Naive thymus-derived CD8-positive, alpha-beta T cell (primary cell): ENCODE data around the gene CHN2. TPM values are rescaled to one million over a fixed set of nuclear protein-coding genes. Genes with fewer than 3 reads are reported as not detected.

Experiments
- ATAC-seq, 2 donors: fragments of 150-1000 bp; cut with Tn5 transposase in 1 of 2; sonication (Bioruptor Pico), chemical (Tn5 transposase) in 1 of 2; 1 replicate in 1 of 2; 2 replicates in 1 of 2; pipeline ENCODE4 v1.10.0; 2021; ENCODE audit warnings: mild to moderate bottlenecking in 2 of 2, moderate library complexity in 2 of 2
- POLR2A ChIA-PET: fragments of 350-600 bp; sonication (Branson Sonifier 250); formaldehyde crosslinking; loops from one replicate; lab custom pipeline; 2021; ENCODE audit warnings: antibody characterized with exemption; lab: Charles Lee
- DNase-seq, 10 donors: peaks; one replicate each; pipeline versions ENCODE4 v3.0.0 to v3.0.0-alpha.2; 2020 to 2022
- H3K27ac Mint-ChIP-seq, 10 donors: one replicate each; pipeline ENCODE4 v1.8.0; 2020 to 2022; ENCODE audit warnings: mild to moderate bottlenecking in 10 of 10, mixed read lengths in 10 of 10, moderate library complexity in 4 of 10, inconsistent platforms in 1 of 10
- H3K27me3 Mint-ChIP-seq, 5 donors: one replicate each; pipeline ENCODE4 v1.8.0; 2021 to 2022; ENCODE audit warnings: mixed read lengths in 5 of 5
- H3K36me3 Mint-ChIP-seq, 3 donors: one replicate each; pipeline ENCODE4 v1.8.0; 2020 to 2022; ENCODE audit warnings: mixed read lengths in 3 of 3, mild to moderate bottlenecking in 2 of 3, inconsistent platforms in 1 of 3
- H3K4me1 Mint-ChIP-seq, 4 donors: one replicate each; pipeline ENCODE4 v1.8.0; 2021 to 2022; ENCODE audit warnings: mixed read lengths in 4 of 4
- H3K4me3 Mint-ChIP-seq, 10 donors: one replicate each; pipeline ENCODE4 v1.8.0; 2020 to 2022; ENCODE audit warnings: mild to moderate bottlenecking in 10 of 10, mixed read lengths in 10 of 10, moderate library complexity in 6 of 10, inconsistent platforms in 1 of 10
- H3K9me3 Mint-ChIP-seq, 9 donors: one replicate each; pipeline ENCODE4 v1.8.0; 2020 to 2022; ENCODE audit warnings: mixed read lengths in 9 of 9, mild to moderate bottlenecking in 3 of 9, inconsistent platforms in 1 of 9, moderate library complexity in 1 of 9
- polyA plus RNA-seq, 3 donors: library from polyadenylated mRNA; unstranded; fragments of 300-500 nt; fragmentation: Illumina TruSeq; gene quantifications; one replicate each; pipeline ENCODE4 v1.2.3, GENCODE V29; 2021
- total RNA-seq, 8 experiments: library from RNA in 2 of 8; stranded (reverse) in 2 of 8; gene quantifications; one replicate each; pipeline ENCODE4 v1.2.3 and lab custom pipeline; 2021 to 2026

Gene CHN2
- total and polyA plus RNA-seq, 5 experiments from 2014 or later: 0.90 to 11.1 (median 1.5) TPM

GRCh38 chr7:29424295-29424983 is 229.9 kb downstream of the CHN2 start:
- no peaks in the 10 kb centered on the region for H3K4me1 Mint-ChIP-seq

GRCh38 chr7:29424984-29425309 is 230.4 kb downstream of the CHN2 start:
- Mint-ChIP-seq H3K9me3 (no peaks in the 10 kb centered on the region), H3K4me3 (no peak overlapping the region), H3K4me1 (no peaks in the 10 kb centered on the region), H3K27ac (no peak overlapping the region), H3K27me3 (peaks cover 0 to 4% (median 0%) of the 10 kb centered on the region in 5 donors), H3K36me3 (no peaks in the 10 kb centered on the region)
- POLR2A ChIA-PET: no interaction called here
- no peak for DNase-seq
- no peak for ATAC-seq

More at GRCh38 chr7:29424295-29424983, 229.9 kb downstream of the CHN2 start:
- H3K9me3 Mint-ChIP-seq: no peaks in the 10 kb centered on the region
- no peak for ATAC-seq
- DNase-seq: no peak
- no peak overlapping the region for H3K27ac Mint-ChIP-seq
- no peaks in the 10 kb centered on the region for H3K36me3 Mint-ChIP-seq
- no peak overlapping the region for H3K4me3 Mint-ChIP-seq
- H3K27me3 Mint-ChIP-seq: peaks cover 0 to 4% (median 0%) of the 10 kb centered on the region in 5 donors
- POLR2A ChIA-PET: no interaction called here

- no peak for DNase-seq
- Mint-ChIP-seq H3K36me3 (no peaks in the 10 kb centered on the region), H3K4me3 (no peak overlapping the region), H3K27ac (no peak overlapping the region), H3K4me1 (no peaks in the 10 kb centered on the region), H3K9me3 (no peaks in the 10 kb centered on the region), H3K27me3 (peaks cover 0 to 4% (median 0%) of the 10 kb centered on the region in 5 donors)
- POLR2A ChIA-PET: no interaction called here
- no peak for ATAC-seq
These were observed 232.0 kb downstream of the CHN2 start for GRCh38 chr7:29426587-29426986.

- H3K27ac Mint-ChIP-seq: no peak overlapping the region
- no peak for DNase-seq
- POLR2A ChIA-PET: no interaction called here
These were observed 234.8 kb downstream of the CHN2 start for GRCh38 chr7:29429401-29429800.

GRCh38 chr7:29430279-29430949 is 235.8 kb downstream of the CHN2 start:
- no peaks in the 10 kb centered on the region for H3K4me1 Mint-ChIP-seq
- H3K27ac Mint-ChIP-seq: peak overlapping the region in 1 of 10 donors; percentile 53
- H3K27me3 Mint-ChIP-seq: peaks cover 0 to 1% (median 0%) of the 10 kb centered on the region in 5 donors
- H3K36me3 Mint-ChIP-seq: no peaks in the 10 kb centered on the region
- H3K4me3 Mint-ChIP-seq: no peak overlapping the region
- POLR2A ChIA-PET: no interaction called here
- ATAC-seq: no peak
- no peaks in the 10 kb centered on the region for H3K9me3 Mint-ChIP-seq
- DNase-seq: no peak

More at GRCh38 chr7:29429401-29429800, 234.8 kb downstream of the CHN2 start:
- Mint-ChIP-seq H3K36me3 (no peaks in the 10 kb centered on the region), H3K9me3 (no peaks in the 10 kb centered on the region), H3K27me3 (peaks cover 0 to 1% (median 0%) of the 10 kb centered on the region in 5 donors), H3K4me3 (no peak overlapping the region), H3K4me1 (no peaks in the 10 kb centered on the region)
- no peak for ATAC-seq

- no peak overlapping the region for H3K27ac Mint-ChIP-seq
- ATAC-seq (no peak), DNase-seq (no peak)
- peaks cover 0 to 1% (median 0%) of the 10 kb centered on the region in 5 donors for H3K27me3 Mint-ChIP-seq
- no peak overlapping the region for H3K4me3 Mint-ChIP-seq
- no peaks in the 10 kb centered on the region for H3K36me3 Mint-ChIP-seq
- H3K9me3 Mint-ChIP-seq: no peaks in the 10 kb centered on the region
- POLR2A ChIA-PET: no interaction called here
- no peaks in the 10 kb centered on the region for H3K4me1 Mint-ChIP-seq
These were observed 237.1 kb downstream of the CHN2 start for GRCh38 chr7:29431686-29432085.

- no peaks in the 10 kb centered on the region for H3K36me3 Mint-ChIP-seq
- ATAC-seq (no peak), DNase-seq (no peak)
- no peak overlapping the region for H3K27ac Mint-ChIP-seq
- no peaks in the 10 kb centered on the region for H3K4me1 Mint-ChIP-seq
- no peaks in the 10 kb centered on the region for H3K9me3 Mint-ChIP-seq
- H3K4me3 Mint-ChIP-seq: no peak overlapping the region
- POLR2A ChIA-PET: no interaction called here
- H3K27me3 Mint-ChIP-seq: peaks cover 0 to 1% (median 0%) of the 10 kb centered on the region in 5 donors
These were observed 238.1 kb downstream of the CHN2 start for GRCh38 chr7:29432721-29433120.

GRCh38 chr7:29434380-29434768 is 239.8 kb downstream of the CHN2 start:
- Mint-ChIP-seq H3K9me3 (no peaks in the 10 kb centered on the region), H3K36me3 (no peaks in the 10 kb centered on the region), H3K4me1 (no peaks in the 10 kb centered on the region), H3K27ac (no peak overlapping the region), H3K27me3 (peaks cover 0 to 1% (median 0%) of the 10 kb centered on the region in 5 donors), H3K4me3 (no peak overlapping the region)
- DNase-seq (no peak), ATAC-seq (no peak)
- POLR2A ChIA-PET: no interaction called here

GRCh38 chr7:29435167-29435566 is 240.6 kb downstream of the CHN2 start:
- Mint-ChIP-seq H3K4me3 (no peak overlapping the region), H3K36me3 (no peaks in the 10 kb centered on the region), H3K27ac (no peak overlapping the region), H3K27me3 (peaks cover 0 to 1% (median 0%) of the 10 kb centered on the region in 5 donors), H3K4me1 (no peaks in the 10 kb centered on the region), H3K9me3 (no peaks in the 10 kb centered on the region)
- DNase-seq (no peak), ATAC-seq (no peak)
- POLR2A ChIA-PET: no interaction called here

GRCh38 chr7:29435902-29436301 is 241.3 kb downstream of the CHN2 start:
- Mint-ChIP-seq H3K27ac (no peak overlapping the region), H3K4me3 (no peak overlapping the region), H3K4me1 (no peaks in the 10 kb centered on the region), H3K36me3 (no peaks in the 10 kb centered on the region), H3K9me3 (no peaks in the 10 kb centered on the region), H3K27me3 (peaks cover 0 to 1% (median 0%) of the 10 kb centered on the region in 5 donors)
- POLR2A ChIA-PET: no interaction called here
- DNase-seq: no peak
- ATAC-seq: no peak

- H3K4me1 Mint-ChIP-seq: no peaks in the 10 kb centered on the region
- H3K9me3 Mint-ChIP-seq: no peaks in the 10 kb centered on the region
- no peak overlapping the region for H3K27ac Mint-ChIP-seq
- peaks cover 0 to 5% (median 0%) of the 10 kb centered on the region in 5 donors for H3K27me3 Mint-ChIP-seq
- H3K4me3 Mint-ChIP-seq: no peak overlapping the region
- DNase-seq (no peak), ATAC-seq (no peak)
- no peaks in the 10 kb centered on the region for H3K36me3 Mint-ChIP-seq
- POLR2A ChIA-PET: no interaction called here
These were observed 247.6 kb downstream of the CHN2 start for GRCh38 chr7:29442146-29442545.

- Mint-ChIP-seq H3K36me3 (no peaks in the 10 kb centered on the region), H3K27ac (no peak overlapping the region), H3K9me3 (no peaks in the 10 kb centered on the region), H3K27me3 (peaks cover 0 to 5% (median 0%) of the 10 kb centered on the region in 5 donors), H3K4me1 (no peaks in the 10 kb centered on the region), H3K4me3 (no peak overlapping the region)
- POLR2A ChIA-PET: no interaction called here
- no peak for DNase-seq
- no peak for ATAC-seq
These were observed 249.0 kb downstream of the CHN2 start for GRCh38 chr7:29443552-29443951.

GRCh38 chr7:29444267-29444666 is 249.7 kb downstream of the CHN2 start:
- Mint-ChIP-seq H3K4me3 (no peak overlapping the region), H3K4me1 (no peaks in the 10 kb centered on the region), H3K27ac (no peak overlapping the region), H3K9me3 (no peaks in the 10 kb centered on the region), H3K27me3 (peaks cover 0 to 5% (median 0%) of the 10 kb centered on the region in 5 donors), H3K36me3 (no peaks in the 10 kb centered on the region)
- DNase-seq: no peak
- POLR2A ChIA-PET: no interaction called here
- no peak for ATAC-seq
